DMS53 (cell line): ENCODE measurements around the gene MAP1LC3A.

Source experiments
- DNase-seq: peaks from one replicate; lab custom pipeline; 2025; lab: John Stamatoyannopoulos, UW

MAP1LC3A gene

GRCh38 chr20:34549291-34549928 lies 9.1 kb upstream of the MAP1LC3A start:
- DNase-seq, result peak; percentile 83

DNA sequence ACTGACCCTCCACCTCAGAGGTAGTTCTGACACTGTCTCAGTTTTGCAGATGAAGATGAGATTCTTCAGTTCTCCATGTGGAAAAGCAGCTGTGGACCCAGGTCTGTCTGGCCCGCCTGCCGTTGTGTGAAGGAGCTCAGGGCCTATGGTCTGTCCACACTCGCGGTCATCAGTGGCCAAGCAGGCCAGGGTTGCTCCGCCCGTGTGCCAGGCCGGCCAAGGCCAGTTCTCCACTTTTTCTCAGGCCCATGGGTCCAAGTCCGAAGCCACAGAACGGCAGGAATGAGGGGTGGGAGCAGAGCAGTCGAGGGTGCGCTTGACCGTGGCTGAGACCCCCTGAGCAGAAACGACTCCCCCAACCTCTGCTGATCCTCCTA lies 8.6 kb upstream of the MAP1LC3A start:
- no peak for DNase-seq

DNA sequence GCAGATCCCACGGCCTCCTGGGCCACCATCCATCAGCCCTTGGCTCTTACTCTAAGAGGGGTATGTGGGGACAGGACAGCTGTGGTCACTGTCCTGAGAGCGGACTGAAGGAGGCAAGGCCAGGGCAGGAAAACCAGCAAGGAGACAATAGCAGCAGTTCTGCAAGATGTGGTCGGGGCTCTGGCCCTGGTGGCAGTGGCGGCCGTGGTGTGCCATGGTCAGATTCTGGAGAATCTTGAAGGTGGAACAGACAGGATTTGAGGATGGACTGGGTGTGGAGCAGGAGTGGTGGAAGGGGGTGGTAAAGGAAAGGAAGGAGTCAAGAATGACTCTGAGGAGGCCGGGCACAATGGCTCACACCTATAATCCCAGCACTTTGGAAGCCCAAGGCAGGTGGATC lies 5.9 kb upstream of the MAP1LC3A start:
- DNase-seq, result no peak

DNA sequence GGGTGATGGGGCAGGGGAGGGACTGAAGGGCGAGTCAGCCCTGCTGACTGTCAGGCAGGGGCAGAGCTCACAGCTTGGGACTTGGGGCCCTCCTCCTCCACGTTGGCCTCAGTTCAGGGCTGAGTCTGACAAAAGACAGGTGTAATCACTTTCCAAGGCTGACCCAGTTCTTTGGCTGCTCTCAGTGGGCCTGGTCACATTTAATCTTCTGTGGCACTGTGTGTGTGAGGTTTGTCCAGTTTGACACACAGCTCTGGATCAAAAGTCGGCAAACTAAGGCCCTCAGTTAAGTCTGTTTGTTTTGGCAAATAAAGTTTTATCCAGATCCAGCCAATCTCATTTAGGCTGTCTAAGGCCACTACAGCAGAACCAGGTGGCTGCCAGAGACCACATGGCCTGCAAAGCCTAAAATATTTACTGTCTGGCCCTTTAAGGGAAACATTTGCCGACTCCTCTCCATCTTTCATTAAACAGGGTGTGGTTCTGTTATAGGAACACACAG lies 5.1 kb upstream of the MAP1LC3A start:
- no peak for DNase-seq

DNA sequence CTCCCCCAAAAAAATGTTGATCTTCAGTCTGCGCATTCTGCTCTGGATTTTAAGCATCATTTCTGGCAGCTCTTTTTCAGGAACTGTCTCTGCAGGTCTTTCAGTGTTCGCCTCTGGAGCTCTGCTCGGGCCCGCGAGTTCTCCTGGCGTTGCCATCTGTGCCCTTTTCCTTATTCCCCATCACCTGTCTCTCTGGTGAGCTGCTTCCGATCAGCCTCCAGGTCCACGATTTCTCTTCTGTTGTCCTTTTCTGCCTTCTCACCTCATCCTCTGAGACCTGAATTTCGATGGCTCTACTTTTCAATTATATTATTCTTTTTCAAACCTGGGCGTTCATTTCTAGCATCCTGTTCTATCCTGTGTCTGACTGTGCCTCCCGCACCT lies 590 bp upstream of the MAP1LC3A start:
- DNase-seq, result peak; percentile 79

GRCh38 chr20:34559311-34560140 lies 1.0 kb downstream of the MAP1LC3A start:
- peak; percentile 52 for DNase-seq

- peak; percentile 21 for DNase-seq
Observed at GRCh38 chr20:34560141-34560523, 1.6 kb downstream of the MAP1LC3A start.

DNA sequence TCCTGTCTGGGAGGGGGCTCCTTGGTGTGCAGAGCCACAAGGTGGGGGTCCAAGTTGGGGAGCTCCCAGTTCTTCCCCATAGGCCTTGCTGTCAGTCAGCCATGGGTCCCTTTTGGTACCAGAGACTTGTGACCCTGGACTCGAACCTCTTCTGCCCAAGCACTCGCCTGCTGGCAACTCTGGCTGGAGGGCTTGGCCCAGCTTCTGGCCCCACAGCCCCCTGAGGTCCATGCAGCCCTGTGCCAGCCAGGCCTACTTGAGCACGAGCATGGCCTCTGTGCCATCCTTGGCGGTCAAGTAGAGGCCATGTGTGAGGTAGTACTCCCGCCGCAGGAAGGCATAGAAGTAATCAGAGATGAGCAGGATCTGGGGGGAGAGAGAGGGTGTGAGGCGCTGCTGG lies 2.1 kb downstream of the MAP1LC3A start:
- DNase-seq, result no peak

- DNase-seq, result no peak
Observed at GRCh38 chr20:34561661-34562060, 3.1 kb downstream of the MAP1LC3A start.

- DNase-seq, result peak; percentile 72
Observed at GRCh38 chr20:34562641-34563040, 4.1 kb downstream of the MAP1LC3A start.

DNA sequence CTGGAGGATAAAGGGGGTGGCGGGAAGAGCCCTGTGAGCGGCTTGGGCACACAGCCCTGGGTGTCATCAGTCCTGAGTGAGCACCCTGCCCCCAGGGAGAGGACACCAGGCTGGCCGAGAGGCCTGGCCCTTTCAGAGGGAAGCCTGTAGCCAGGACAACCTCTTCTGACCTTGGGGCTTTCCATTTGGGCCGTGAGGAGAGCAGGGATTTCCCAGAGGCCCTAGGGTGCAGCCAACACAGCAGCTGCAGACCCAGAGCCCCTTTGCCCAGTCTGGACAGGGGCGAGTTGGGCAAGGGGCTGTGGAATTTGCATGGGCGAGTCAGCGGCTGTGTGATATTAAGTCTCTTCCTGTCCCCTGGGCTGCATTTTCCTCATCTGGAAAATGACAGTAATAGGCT lies 6.3 kb downstream of the MAP1LC3A start:
- DNase-seq, result no peak

GRCh38 chr20:34566978-34567891 lies 8.7 kb downstream of the MAP1LC3A start:
- no peak for DNase-seq

- no peak for DNase-seq
Observed at GRCh38 chr20:34567892-34568865, 9.7 kb downstream of the MAP1LC3A start.

- no peak for DNase-seq
Observed at GRCh38 chr20:34569598-34569997, 11.1 kb downstream of the MAP1LC3A start.

- DNase-seq, result no peak
Observed at GRCh38 chr20:34570859-34571306, 12.4 kb downstream of the MAP1LC3A start.

DNA sequence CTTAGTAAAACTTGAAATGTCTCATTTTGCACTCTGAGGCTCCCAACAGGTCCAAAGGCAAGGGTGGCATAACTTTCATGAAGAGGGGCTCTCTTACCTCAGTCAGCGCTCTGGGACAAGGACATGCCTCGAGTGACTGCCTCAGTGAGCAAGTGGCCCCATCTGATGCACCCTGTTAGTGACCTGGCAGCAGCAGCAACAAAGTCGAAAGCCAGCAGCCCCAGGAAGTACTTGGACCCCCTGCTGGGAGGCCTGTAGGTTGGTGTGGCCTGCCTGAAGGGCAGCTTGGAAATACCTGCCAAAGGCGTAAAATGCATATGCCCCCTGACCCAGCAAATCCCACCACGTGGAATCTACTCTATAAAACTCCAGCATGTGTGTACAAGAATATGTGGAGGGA lies 13.2 kb downstream of the MAP1LC3A start:
- no peak for DNase-seq

- DNase-seq, result no peak
Observed at GRCh38 chr20:34573541-34574300, 15.2 kb downstream of the MAP1LC3A start.

DNA sequence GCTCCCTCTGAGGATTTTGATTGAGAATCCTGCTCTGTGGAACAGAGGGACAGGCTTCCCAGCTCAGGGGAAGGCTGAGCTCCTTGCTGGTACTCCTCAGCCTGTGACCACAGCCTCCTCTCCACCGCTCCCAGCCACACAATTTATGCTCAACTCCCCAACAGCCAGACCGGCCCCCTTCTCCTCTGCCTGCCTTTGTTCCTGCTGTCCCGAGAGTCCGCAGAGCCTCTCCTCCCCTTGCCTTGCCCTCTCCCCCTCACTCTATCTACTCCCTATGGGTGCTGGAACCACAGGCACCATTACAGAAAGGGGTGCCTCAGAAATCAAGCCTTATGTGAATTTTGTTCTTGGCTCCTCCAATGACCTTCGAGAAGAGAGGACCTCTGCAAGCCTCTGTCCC lies 15.9 kb downstream of the MAP1LC3A start:
- DNase-seq, result no peak

- DNase-seq, result no peak
Observed at GRCh38 chr20:34574861-34575260, 16.3 kb downstream of the MAP1LC3A start.

DNA sequence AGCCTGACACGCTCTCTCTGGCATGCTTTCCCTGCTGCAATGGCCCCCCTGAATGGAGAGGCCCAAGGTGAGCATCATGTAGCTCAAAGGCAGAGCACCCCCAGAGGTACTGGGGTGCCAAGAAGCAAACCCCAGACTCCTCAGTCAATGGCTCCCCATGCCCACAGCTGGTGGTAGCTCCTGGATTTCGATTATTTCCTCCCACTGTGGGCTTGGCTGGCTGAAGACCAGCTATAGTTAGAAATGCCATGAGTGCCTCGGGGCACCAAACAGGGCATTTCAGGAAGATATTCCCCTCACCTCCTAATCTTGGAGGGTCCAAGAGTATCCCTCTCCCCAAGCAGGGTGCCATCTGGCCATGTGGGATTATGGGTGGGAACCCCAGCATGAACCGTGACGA lies 16.8 kb downstream of the MAP1LC3A start:
- no peak for DNase-seq
